ENCODE results near the gene MDM1. TPM values are rescaled to one million over a fixed set of nuclear protein-coding genes. Genes with fewer than 3 reads are reported as not detected.

Gene MDM1
- total RNA-seq, 1 experiment from 2014 or later, result 10.0 TPM

GRCh38 chr12:68303850-68304249 lies 28.3 kb downstream of the MDM1 start:
- no peaks in the 10 kb centered on the region for H3K79me2 ChIP-seq (ENCODE audit: insufficient read depth, low read length)
- H3K9me2 ChIP-seq (ENCODE audit: insufficient read depth), result no peaks in the 10 kb centered on the region
- no peak overlapping the region for H3K27ac ChIP-seq (ENCODE audit: low read depth, low read length)
- intact Hi-C loops (cut with micrococcal nuclease), result no loop called here
- ATAC-seq, result no peak
- ChIA-PET RAD21 (ENCODE audit: low non-redundant PET in 1 of 2, low total read pairs in 2 of 2, uncharacterized antibody in 2 of 2, unreplicated experiment in 2 of 2) (no interaction called here), POLR2A (no interaction called here), CTCF (no interaction called here)
- H3K36me3 ChIP-seq (ENCODE audit: control insufficient read depth in 1 of 2, insufficient read depth in 2 of 2, low read length in 2 of 2), result no peaks in the 10 kb centered on the region
- no peaks in the 10 kb centered on the region for H3K4me1 ChIP-seq (ENCODE audit: control insufficient read depth in 1 of 2, insufficient read depth in 2 of 2, low read length in 2 of 2)
- no peaks in the 10 kb centered on the region for H3K27me3 ChIP-seq (ENCODE audit: insufficient read depth, low read length)
- H2AFZ ChIP-seq (ENCODE audit: low read depth, low read length, poor library complexity, severe bottlenecking), result no peak overlapping the region
- H3K9ac ChIP-seq (ENCODE audit: low read length), result no peak overlapping the region
- H3K9me3 ChIP-seq (ENCODE audit: control insufficient read depth in 1 of 2, insufficient read depth in 1 of 2, low read depth in 1 of 2, low read length in 2 of 2), result no peaks in the 10 kb centered on the region
- no peaks in the 10 kb centered on the region for H4K20me1 ChIP-seq (ENCODE audit: insufficient read depth)
- no peak overlapping the region for H3K4me2 ChIP-seq (ENCODE audit: low read length)
- no TSS peak for BruUV-seq (replicated peaks)
- DNase-seq (ENCODE audit: low read depth, low spot score), result no peak
- H3K4me3 ChIP-seq (replicated peaks in 1 of 2; ENCODE audit: low read depth in 1 of 2, low read length in 2 of 2), result no peak overlapping the region
- no peak for TF ChIP-seq EZH2phosphoT487 (IDR thresholded peaks at IDR 0.05; ENCODE audit: borderline replicate concordance)
- TF ChIP-seq ZBTB33 (IDR thresholded peaks at IDR 0.05; ENCODE audit: extremely low read depth, insufficient replicate concordance, low read length), result no peak
- no peak for TF ChIP-seq EGR1 (IDR thresholded peaks at IDR 0.05; ENCODE audit: low read depth)
- no peak for TF ChIP-seq FOSL1 (IDR thresholded peaks at IDR 0.05; ENCODE audit: low read depth)
- no peak for TF ChIP-seq CTCF (IDR thresholded peaks at IDR 0.05 in 2 of 3, conservative IDR thresholded peaks at IDR 0.05 in 1 of 3; ENCODE audit: borderline replicate concordance in 1 of 3, insufficient read depth in 1 of 3, low read depth in 2 of 3, low read length in 2 of 3)
- TF ChIP-seq MAX (IDR thresholded peaks at IDR 0.05), result no peak
- no peak for TF ChIP-seq ELF1 (IDR thresholded peaks at IDR 0.05; ENCODE audit: borderline replicate concordance, low read depth)
- TF ChIP-seq CEBPB (IDR thresholded peaks at IDR 0.05; ENCODE audit: low read depth), result no peak
- TF ChIP-seq REST (IDR thresholded peaks at IDR 0.05; ENCODE audit: low read depth), result no peak
- no peak for TF ChIP-seq SP1 (IDR thresholded peaks at IDR 0.05; ENCODE audit: low read depth)
- TF ChIP-seq RAD21 (IDR thresholded peaks at IDR 0.05; ENCODE audit: low read depth), result no peak
- TF ChIP-seq POLR2A (IDR thresholded peaks at IDR 0.05; ENCODE audit: borderline replicate concordance, extremely low read depth, insufficient read depth, insufficient read length), result no peak
- no peak for TF ChIP-seq SRF (IDR thresholded peaks at IDR 0.05; ENCODE audit: low read depth)
- no peak for TF ChIP-seq CBX3 (IDR thresholded peaks at IDR 0.05; ENCODE audit: low read depth)
